GM23338 (cell line): ENCODE results near the gene PRTFDC1. TPM values are rescaled to one million over a fixed set of nuclear protein-coding genes. Genes with fewer than 3 reads are reported as not detected.
A peak's percentile ranks its signal among the peaks of the same experiment; 100 is the strongest.

ENCODE experiments used
- ATAC-seq: fragments of 200-7000 bp; cut with Tn5 transposase; 3 replicates; pipeline ENCODE4 v1.9.1; 2020
- DNase-seq: peaks from one replicate; pipeline ENCODE4 v3.0.0-alpha.2; 2015; ENCODE audit warnings: low spot score
- H2AFZ ChIP-seq: fragments of 200-600 bp; sonication (generic); 2 replicates; pipeline ENCODE4 v1.8.0; 2016; ENCODE audit warnings: antibody characterized with exemption, mild to moderate bottlenecking, moderate library complexity
- H3F3A ChIP-seq: fragments of 200-600 bp; sonication (generic); replicated peaks from 2 replicates; pipeline ENCODE4 v1.8.0; 2017; ENCODE audit warnings: antibody characterized with exemption, mixed run types, low read depth
- H3K27ac ChIP-seq: fragments of 200-600 bp; sonication (generic); 2 replicates; pipeline ENCODE4 v1.6.1; 2016; ENCODE audit warnings: low read depth
- H3K27me3 ChIP-seq: fragments of 200-600 bp; sonication (generic); 2 replicates; pipeline ENCODE4 v1.8.0; 2016; ENCODE audit warnings: mild to moderate bottlenecking, mixed run types, moderate library complexity; ENCODE audit not compliant: insufficient read depth
- H3K36me3 ChIP-seq: fragments of 200-600 bp; sonication (generic); 2 replicates; pipeline ENCODE4 v1.8.0; 2016; ENCODE audit warnings: mild to moderate bottlenecking; ENCODE audit not compliant: insufficient read depth
- H3K4me1 ChIP-seq: fragments of 200-600 bp; sonication (generic); 2 replicates; pipeline ENCODE4 v1.8.0; 2016; ENCODE audit warnings: mild to moderate bottlenecking, moderate library complexity; ENCODE audit not compliant: insufficient read depth
- H3K4me2 ChIP-seq: fragments of 200-600 bp; sonication (generic); 2 replicates; pipeline ENCODE4 v1.7.1; 2017; ENCODE audit warnings: mixed run types
- H3K4me3 ChIP-seq: fragments of 200-600 bp; sonication (generic); 2 replicates; pipeline ENCODE4 v1.6.1; 2016; ENCODE audit warnings: mixed run types
- H3K79me2 ChIP-seq: fragments of 200-600 bp; sonication (generic); replicated peaks from 2 replicates; pipeline ENCODE4 v1.8.0; 2017; ENCODE audit warnings: mild to moderate bottlenecking; ENCODE audit not compliant: insufficient read depth
- H3K9me2 ChIP-seq: fragments of 200-600 bp; sonication (generic); 2 replicates; pipeline ENCODE4 v1.8.0; 2017; ENCODE audit not compliant: insufficient read depth
- H4K20me1 ChIP-seq: fragments of 200-600 bp; sonication (generic); replicated peaks from 2 replicates; pipeline ENCODE4 v1.8.0; 2017; ENCODE audit warnings: mild to moderate bottlenecking; ENCODE audit not compliant: insufficient read depth
- H3K27ac Mint-ChIP-seq: 2 replicates; pipeline ENCODE4 v1.8.0; 2020; ENCODE audit warnings: inconsistent platforms, mild to moderate bottlenecking, moderate library complexity, mixed read lengths
- H3K27me3 Mint-ChIP-seq: 3 replicates; pipeline ENCODE4 v1.8.0; 2022; ENCODE audit warnings: low read depth, mild to moderate bottlenecking, moderate library complexity, mixed read lengths, inconsistent platforms; ENCODE audit not compliant: insufficient read depth, poor library complexity
- H3K36me3 Mint-ChIP-seq: 3 replicates; pipeline ENCODE4 v1.8.0; 2021; ENCODE audit warnings: low read depth, mild to moderate bottlenecking, inconsistent platforms, moderate library complexity, mixed read lengths
- H3K4me1 Mint-ChIP-seq: 3 replicates; pipeline ENCODE4 v1.8.0; 2020; ENCODE audit warnings: mild to moderate bottlenecking, inconsistent platforms, mixed read lengths
- H3K4me3 Mint-ChIP-seq: 3 replicates; pipeline ENCODE4 v1.8.0; 2021; ENCODE audit warnings: moderate library complexity, mild to moderate bottlenecking, inconsistent platforms, mixed read lengths
- H3K9me3 Mint-ChIP-seq: 3 replicates; pipeline ENCODE4 v1.8.0; 2020; ENCODE audit warnings: moderate library complexity, mild to moderate bottlenecking, inconsistent platforms, mixed read lengths
- CREB1 ChIP-seq: fragments of 250-450 bp; sonication (Bioruptor Pico); IDR thresholded peaks from 2 replicates; pipeline ENCODE4 v1.5.0; 2020; ENCODE audit warnings: low read depth, mild to moderate bottlenecking, moderate library complexity
- ZNF331 ChIP-seq: fragments of 250-450 bp; sonication (Bioruptor Pico); IDR thresholded peaks from 2 replicates; pipeline ENCODE4 v1.5.0; 2020; ENCODE audit warnings: low read depth, mild to moderate bottlenecking, moderate library complexity
- polyA plus RNA-seq: library from polyadenylated mRNA; unstranded; fragments of >200 nt; fragmentation: Nextera tagmentation; extraction: Ambion mirVana; gene quantifications from 2 replicates; pipeline ENCODE4 v1.2.1, GENCODE V29; 2016
- total RNA-seq: library from RNA; depleted of rRNA; stranded (reverse); fragments of >200 nt; shearing (Covaris generic); gene quantifications from 2 replicates; pipeline ENCODE4 v1.2.3, GENCODE V29; 2014
- TF ChIP-seq, protein P1 (sequence below): fragments of 250-450 bp; sonication (Bioruptor Pico); IDR thresholded peaks from 2 replicates; pipeline ENCODE4 v1.5.0; 2020; ENCODE audit warnings: mild to moderate bottlenecking, moderate library complexity
- TF ChIP-seq, protein P2 (sequence below): IDR thresholded peaks from one replicate; pipeline ENCODE4 v1.6.1; 2018; ENCODE audit warnings: antibody characterized with exemption; ENCODE audit not compliant: unreplicated experiment

The PRTFDC1 gene
- total and polyA plus RNA-seq, 2 experiments from 2014 or later = 7.9 to 9.1 TPM

DNA sequence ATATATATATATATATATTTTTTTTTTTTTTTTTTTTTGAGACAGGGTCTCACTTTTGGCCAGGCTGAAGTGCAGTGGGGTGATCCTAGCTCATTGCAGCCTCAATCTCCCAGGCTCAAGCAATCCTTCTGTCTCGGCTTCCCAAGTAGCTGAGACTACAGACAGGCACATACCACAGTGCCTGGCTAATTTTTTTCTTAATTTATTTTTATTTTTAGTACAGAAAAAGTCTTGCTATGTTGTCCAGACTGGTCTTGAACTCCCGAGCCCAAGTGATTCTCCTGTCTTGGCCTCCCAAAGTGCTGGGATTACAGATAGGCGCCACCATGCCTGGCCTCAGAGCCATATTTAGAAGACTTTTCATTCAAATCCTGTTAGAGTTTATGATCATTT, 79.6 kb downstream of the PRTFDC1 start (continued):
- TF ChIP-seq, protein P1, sequence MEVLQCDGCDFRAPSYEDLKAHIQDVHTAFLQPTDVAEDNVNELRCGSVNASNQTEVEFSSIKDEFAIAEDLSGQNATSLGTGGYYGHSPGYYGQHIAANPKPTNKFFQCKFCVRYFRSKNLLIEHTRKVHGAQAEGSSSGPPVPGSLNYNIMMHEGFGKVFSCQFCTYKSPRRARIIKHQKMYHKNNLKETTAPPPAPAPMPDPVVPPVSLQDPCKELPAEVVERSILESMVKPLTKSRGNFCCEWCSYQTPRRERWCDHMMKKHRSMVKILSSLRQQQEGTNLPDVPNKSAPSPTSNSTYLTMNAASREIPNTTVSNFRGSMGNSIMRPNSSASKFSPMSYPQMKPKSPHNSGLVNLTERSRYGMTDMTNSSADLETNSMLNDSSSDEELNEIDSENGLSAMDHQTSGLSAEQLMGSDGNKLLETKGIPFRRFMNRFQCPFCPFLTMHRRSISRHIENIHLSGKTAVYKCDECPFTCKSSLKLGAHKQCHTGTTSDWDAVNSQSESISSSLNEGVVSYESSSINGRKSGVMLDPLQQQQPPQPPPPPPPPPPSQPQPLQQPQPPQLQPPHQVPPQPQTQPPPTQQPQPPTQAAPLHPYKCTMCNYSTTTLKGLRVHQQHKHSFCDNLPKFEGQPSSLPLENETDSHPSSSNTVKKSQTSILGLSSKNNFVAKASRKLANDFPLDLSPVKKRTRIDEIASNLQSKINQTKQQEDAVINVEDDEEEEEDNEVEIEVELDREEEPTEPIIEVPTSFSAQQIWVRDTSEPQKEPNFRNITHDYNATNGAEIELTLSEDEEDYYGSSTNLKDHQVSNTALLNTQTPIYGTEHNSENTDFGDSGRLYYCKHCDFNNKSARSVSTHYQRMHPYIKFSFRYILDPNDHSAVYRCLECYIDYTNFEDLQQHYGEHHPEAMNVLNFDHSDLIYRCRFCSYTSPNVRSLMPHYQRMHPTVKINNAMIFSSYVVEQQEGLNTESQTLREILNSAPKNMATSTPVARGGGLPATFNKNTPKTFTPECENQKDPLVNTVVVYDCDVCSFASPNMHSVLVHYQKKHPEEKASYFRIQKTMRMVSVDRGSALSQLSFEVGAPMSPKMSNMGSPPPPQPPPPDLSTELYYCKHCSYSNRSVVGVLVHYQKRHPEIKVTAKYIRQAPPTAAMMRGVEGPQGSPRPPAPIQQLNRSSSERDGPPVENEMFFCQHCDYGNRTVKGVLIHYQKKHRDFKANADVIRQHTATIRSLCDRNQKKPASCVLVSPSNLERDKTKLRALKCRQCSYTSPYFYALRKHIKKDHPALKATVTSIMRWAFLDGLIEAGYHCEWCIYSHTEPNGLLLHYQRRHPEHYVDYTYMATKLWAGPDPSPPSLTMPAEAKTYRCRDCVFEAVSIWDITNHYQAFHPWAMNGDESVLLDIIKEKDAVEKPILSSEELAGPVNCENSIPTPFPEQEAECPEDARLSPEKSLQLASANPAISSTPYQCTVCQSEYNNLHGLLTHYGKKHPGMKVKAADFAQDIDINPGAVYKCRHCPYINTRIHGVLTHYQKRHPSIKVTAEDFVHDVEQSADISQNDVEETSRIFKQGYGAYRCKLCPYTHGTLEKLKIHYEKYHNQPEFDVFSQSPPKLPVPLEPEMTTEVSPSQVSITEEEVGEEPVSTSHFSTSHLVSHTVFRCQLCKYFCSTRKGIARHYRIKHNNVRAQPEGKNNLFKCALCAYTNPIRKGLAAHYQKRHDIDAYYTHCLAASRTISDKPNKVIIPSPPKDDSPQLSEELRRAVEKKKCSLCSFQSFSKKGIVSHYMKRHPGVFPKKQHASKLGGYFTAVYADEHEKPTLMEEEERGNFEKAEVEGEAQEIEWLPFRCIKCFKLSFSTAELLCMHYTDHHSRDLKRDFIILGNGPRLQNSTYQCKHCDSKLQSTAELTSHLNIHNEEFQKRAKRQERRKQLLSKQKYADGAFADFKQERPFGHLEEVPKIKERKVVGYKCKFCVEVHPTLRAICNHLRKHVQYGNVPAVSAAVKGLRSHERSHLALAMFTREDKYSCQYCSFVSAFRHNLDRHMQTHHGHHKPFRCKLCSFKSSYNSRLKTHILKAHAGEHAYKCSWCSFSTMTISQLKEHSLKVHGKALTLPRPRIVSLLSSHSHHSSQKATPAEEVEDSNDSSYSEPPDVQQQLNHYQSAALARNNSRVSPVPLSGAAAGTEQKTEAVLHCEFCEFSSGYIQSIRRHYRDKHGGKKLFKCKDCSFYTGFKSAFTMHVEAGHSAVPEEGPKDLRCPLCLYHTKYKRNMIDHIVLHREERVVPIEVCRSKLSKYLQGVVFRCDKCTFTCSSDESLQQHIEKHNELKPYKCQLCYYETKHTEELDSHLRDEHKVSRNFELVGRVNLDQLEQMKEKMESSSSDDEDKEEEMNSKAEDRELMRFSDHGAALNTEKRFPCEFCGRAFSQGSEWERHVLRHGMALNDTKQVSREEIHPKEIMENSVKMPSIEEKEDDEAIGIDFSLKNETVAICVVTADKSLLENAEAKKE (CRISPR knock-in tag) = no peak

DNA sequence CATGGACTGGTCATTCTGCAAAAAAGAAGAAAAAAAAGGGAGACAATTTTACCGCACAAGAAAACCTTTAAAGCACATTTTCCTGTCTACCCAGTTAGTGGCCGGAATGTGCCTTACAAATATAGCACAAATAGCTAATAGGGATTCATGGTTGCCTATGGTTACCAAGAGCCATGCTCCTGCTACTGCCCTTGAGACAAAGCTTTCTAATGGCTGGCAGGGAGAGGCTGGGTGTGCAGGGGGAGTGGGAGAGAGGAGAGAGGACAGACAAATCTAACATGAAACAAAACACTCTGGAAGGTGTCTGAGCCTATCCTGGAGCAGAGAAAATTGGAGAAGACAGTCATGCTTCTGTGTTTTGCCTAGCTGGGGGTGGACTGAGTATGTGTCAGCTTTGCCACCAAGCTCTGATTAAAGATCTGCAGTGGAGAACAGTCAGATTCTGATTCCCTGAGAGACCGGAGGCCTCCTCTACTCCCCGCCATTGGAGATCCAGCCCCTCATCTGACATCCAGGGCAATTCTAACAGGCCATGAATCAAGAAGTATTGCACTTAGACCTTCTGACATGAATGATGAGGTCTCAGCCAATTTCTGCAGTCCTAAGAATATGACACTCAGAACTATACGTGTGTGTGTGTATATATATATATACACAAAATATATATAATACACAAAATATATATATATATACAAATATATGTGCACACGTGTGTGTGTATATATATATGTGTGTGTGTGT, 80.2 kb downstream of the PRTFDC1 start:
- peak overlapping the region; percentile 33; the same call in 1 of the 2 replicates for H3K27ac Mint-ChIP-seq
- H3K4me1 ChIP-seq = peaks cover 3% of the 10 kb centered on the region; the same call in 1 of the 2 replicates
- H3F3A ChIP-seq = no peaks in the 10 kb centered on the region
- no peaks in the 10 kb centered on the region for H3K9me2 ChIP-seq
- no peak overlapping the region for H3K27ac ChIP-seq
- H3K79me2 ChIP-seq = no peaks in the 10 kb centered on the region
- H3K27me3 Mint-ChIP-seq = peaks cover 4% of the 10 kb centered on the region
- ATAC-seq = no peak
- H2AFZ ChIP-seq = no peak overlapping the region
- no peak overlapping the region for H3K4me2 ChIP-seq
- no peak for DNase-seq
- H3K27me3 ChIP-seq = no peaks in the 10 kb centered on the region
- H3K4me1 Mint-ChIP-seq = peaks cover 19% of the 10 kb centered on the region
- TF ChIP-seq ZNF331 (CRISPR knock-in tag) (no peak), CREB1 (CRISPR knock-in tag) (no peak)
- TF ChIP-seq, protein P2, sequence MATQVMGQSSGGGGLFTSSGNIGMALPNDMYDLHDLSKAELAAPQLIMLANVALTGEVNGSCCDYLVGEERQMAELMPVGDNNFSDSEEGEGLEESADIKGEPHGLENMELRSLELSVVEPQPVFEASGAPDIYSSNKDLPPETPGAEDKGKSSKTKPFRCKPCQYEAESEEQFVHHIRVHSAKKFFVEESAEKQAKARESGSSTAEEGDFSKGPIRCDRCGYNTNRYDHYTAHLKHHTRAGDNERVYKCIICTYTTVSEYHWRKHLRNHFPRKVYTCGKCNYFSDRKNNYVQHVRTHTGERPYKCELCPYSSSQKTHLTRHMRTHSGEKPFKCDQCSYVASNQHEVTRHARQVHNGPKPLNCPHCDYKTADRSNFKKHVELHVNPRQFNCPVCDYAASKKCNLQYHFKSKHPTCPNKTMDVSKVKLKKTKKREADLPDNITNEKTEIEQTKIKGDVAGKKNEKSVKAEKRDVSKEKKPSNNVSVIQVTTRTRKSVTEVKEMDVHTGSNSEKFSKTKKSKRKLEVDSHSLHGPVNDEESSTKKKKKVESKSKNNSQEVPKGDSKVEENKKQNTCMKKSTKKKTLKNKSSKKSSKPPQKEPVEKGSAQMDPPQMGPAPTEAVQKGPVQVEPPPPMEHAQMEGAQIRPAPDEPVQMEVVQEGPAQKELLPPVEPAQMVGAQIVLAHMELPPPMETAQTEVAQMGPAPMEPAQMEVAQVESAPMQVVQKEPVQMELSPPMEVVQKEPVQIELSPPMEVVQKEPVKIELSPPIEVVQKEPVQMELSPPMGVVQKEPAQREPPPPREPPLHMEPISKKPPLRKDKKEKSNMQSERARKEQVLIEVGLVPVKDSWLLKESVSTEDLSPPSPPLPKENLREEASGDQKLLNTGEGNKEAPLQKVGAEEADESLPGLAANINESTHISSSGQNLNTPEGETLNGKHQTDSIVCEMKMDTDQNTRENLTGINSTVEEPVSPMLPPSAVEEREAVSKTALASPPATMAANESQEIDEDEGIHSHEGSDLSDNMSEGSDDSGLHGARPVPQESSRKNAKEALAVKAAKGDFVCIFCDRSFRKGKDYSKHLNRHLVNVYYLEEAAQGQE = no peak
- H3K36me3 Mint-ChIP-seq = peaks cover 3% of the 10 kb centered on the region; the same call in 1 of the 3 replicates
- H4K20me1 ChIP-seq = no peaks in the 10 kb centered on the region
- H3K36me3 ChIP-seq = no peaks in the 10 kb centered on the region
- H3K9me3 Mint-ChIP-seq = peaks cover 3% of the 10 kb centered on the region; the same call in 1 of the 3 replicates
- H3K4me3 ChIP-seq = no peak overlapping the region
- H3K4me3 Mint-ChIP-seq = no peak overlapping the region
